Keratinocyte (primary cell): ENCODE measurements around the gene GPC5. TPM values are rescaled to one million over a fixed set of nuclear protein-coding genes. Genes with fewer than 3 reads are reported as not detected.

Source experiments
- DNase-seq: peaks from one replicate; pipeline ENCODE4 v3.0.0-alpha.2; 2011; ENCODE audit warnings: low read depth, missing footprints, low spot score
- FAIRE-seq: peaks from 2 replicates; lab custom pipeline; 2011; peaks lifted over from hg19 to GRCh38; lab: Jason Lieb, UNC
- H2AFZ ChIP-seq: 2 replicates; pipeline ENCODE4 v1.6.0; 2012; ENCODE audit warnings: low read length, control low read depth, inconsistent platforms; ENCODE audit not compliant: control insufficient read depth
- H3K27ac ChIP-seq: 2 replicates; pipeline ENCODE4 v1.5.1; 2011; ENCODE audit warnings: low read length; ENCODE audit not compliant: control insufficient read depth, insufficient read depth
- H3K27me3 ChIP-seq: 3 replicates; pipeline ENCODE4 v1.6.0; 2011; ENCODE audit warnings: low read length; ENCODE audit not compliant: control insufficient read depth, insufficient read depth; ENCODE audit errors: extremely low read depth
- H3K36me3 ChIP-seq, 2 experiments: 2 replicates in 1 of 2; 3 replicates in 1 of 2; pipeline ENCODE4 v1.5.1; 2011; ENCODE audit warnings: low read length in 2 of 2, mild to moderate bottlenecking in 1 of 2; ENCODE audit not compliant: control insufficient read depth in 2 of 2, insufficient read depth in 2 of 2; ENCODE audit errors: extremely low read depth in 1 of 2
- H3K4me1 ChIP-seq: 3 replicates; pipeline ENCODE4 v1.5.1; 2011; ENCODE audit warnings: low read length; ENCODE audit not compliant: control insufficient read depth, insufficient read depth; ENCODE audit errors: extremely low read depth
- H3K4me2 ChIP-seq: 3 replicates; pipeline ENCODE4 v1.6.0; 2011; ENCODE audit warnings: low read depth, low read length; ENCODE audit not compliant: control insufficient read depth, insufficient read depth; ENCODE audit errors: extremely low read depth
- H3K4me3 ChIP-seq, 3 experiments: fragments of 200-600 bp in 1 of 3; sonication (generic) in 1 of 3; 2 replicates in 2 of 3; 3 replicates in 1 of 3; pipeline ENCODE4 v1.5.1; 2011 to 2016; ENCODE audit warnings: low read length in 3 of 3, mild to moderate bottlenecking in 3 of 3, control low read depth in 2 of 3, inconsistent platforms in 1 of 3, low read depth in 1 of 3, mixed read lengths in 1 of 3, mixed run types in 1 of 3, moderate library complexity in 1 of 3; ENCODE audit not compliant: control insufficient read depth in 2 of 3, insufficient read depth in 2 of 3; ENCODE audit errors: extremely low read depth in 1 of 3
- H3K79me2 ChIP-seq: 2 replicates; pipeline ENCODE4 v1.6.0; 2012; ENCODE audit warnings: low read length; ENCODE audit not compliant: control insufficient read depth, insufficient read depth
- H3K9ac ChIP-seq: 3 replicates; pipeline ENCODE4 v1.6.0; 2011; ENCODE audit warnings: low read length; ENCODE audit not compliant: control insufficient read depth, insufficient read depth; ENCODE audit errors: extremely low read depth
- H3K9me1 ChIP-seq: 3 replicates; pipeline ENCODE4 v1.6.0; 2011; ENCODE audit warnings: low read length; ENCODE audit not compliant: control insufficient read depth, insufficient read depth; ENCODE audit errors: extremely low read depth
- H3K9me3 ChIP-seq: 2 replicates; pipeline ENCODE4 v1.5.1; 2012; ENCODE audit warnings: low read depth, low read length; ENCODE audit not compliant: control insufficient read depth
- H4K20me1 ChIP-seq: 3 replicates; pipeline ENCODE4 v1.6.0; 2011; ENCODE audit warnings: low read length; ENCODE audit not compliant: control insufficient read depth, insufficient read depth; ENCODE audit errors: extremely low read depth
- CTCF ChIP-seq, 3 experiments: IDR thresholded peaks in 1 of 3; conservative IDR thresholded peaks in 1 of 3; optimal IDR thresholded peaks in 1 of 3; 2 replicates in 2 of 3; 3 replicates in 1 of 3; pipeline versions ENCODE3 to v1.5.1; 2011; ENCODE audit warnings: low read length in 3 of 3, mild to moderate bottlenecking in 3 of 3, moderate library complexity in 2 of 3, control low read depth in 1 of 3, inconsistent platforms in 1 of 3; ENCODE audit not compliant: insufficient read depth in 2 of 3; ENCODE audit errors: extremely low read depth in 1 of 3
- EZH2 ChIP-seq: IDR thresholded peaks from one replicate; pipeline ENCODE4 v1.6.1; 2012; ENCODE audit warnings: inconsistent platforms, mild to moderate bottlenecking, low read length, moderate library complexity
- dilution Hi-C: fragments of 300-500 bp; cut with MboI; formaldehyde crosslinking; loops from one replicate; pipeline ENCODE4 v1.7.0; 2020; ENCODE audit warnings: low sequenced_read_pairs; ENCODE audit not compliant: extremely low pct_ligation_motif_present
- polyA plus RNA-seq, 5 experiments: library from polyadenylated mRNA; depleted of rRNA in 3 of 5; stranded (reverse) in 3 of 5; stranded (forward) in 1 of 5; unstranded in 1 of 5; fragments of >200 nt; gene quantifications; 1 replicate in 1 of 5; 2 replicates in 3 of 5; 3 replicates in 1 of 5; pipeline versions ENCODE4 v1.2.1 to v1.2.3, GENCODE V29; 2011 to 2012; ENCODE audit warnings: missing spikeins in 2 of 5, low read depth in 1 of 5, low replicate concordance in 1 of 5

GPC5 gene
- polyA plus RNA-seq, 1 donor (not counting 4 experiments of a cell fraction or from before 2014, with no cell fraction given), result 0.10 TPM

GRCh38 chr13:92549276-92549675 is 1150.9 kb downstream of the GPC5 start:
- dilution Hi-C loops, result no loop called here
- Histone ChIP-seq H3K27me3 (no peaks in the 10 kb centered on the region), H3K4me1 (no peaks in the 10 kb centered on the region), H2AFZ (no peak overlapping the region), H3K9ac (no peak overlapping the region), H3K9me3 (no peaks in the 10 kb centered on the region), H3K9me1 (no peaks in the 10 kb centered on the region), H3K36me3 (no peaks in the 10 kb centered on the region), H3K4me3 (no peak overlapping the region), H3K4me2 (no peak overlapping the region), H4K20me1 (no peaks in the 10 kb centered on the region), H3K27ac (no peak overlapping the region), H3K79me2 (no peaks in the 10 kb centered on the region)
- no peak for TF ChIP-seq EZH2
- TF ChIP-seq CTCF (optimal IDR thresholded peaks at IDR 0.05 in 1 of 3, IDR thresholded peaks at IDR 0.05 in 1 of 3, conservative IDR thresholded peaks at IDR 0.05 in 1 of 3; ENCODE audit: extremely low read depth in 1 of 3, insufficient read depth in 2 of 3, low read length in 3 of 3), result no peak
- FAIRE-seq (no peak), DNase-seq (no peak)

- Histone ChIP-seq H2AFZ (no peak overlapping the region), H3K27me3 (no peaks in the 10 kb centered on the region), H3K36me3 (no peaks in the 10 kb centered on the region), H3K79me2 (no peaks in the 10 kb centered on the region), H3K4me3 (no peak overlapping the region), H3K9ac (no peak overlapping the region), H4K20me1 (no peaks in the 10 kb centered on the region), H3K9me3 (no peaks in the 10 kb centered on the region), H3K4me1 (no peaks in the 10 kb centered on the region), H3K27ac (no peak overlapping the region), H3K4me2 (no peak overlapping the region), H3K9me1 (no peaks in the 10 kb centered on the region)
- DNase-seq (no peak), FAIRE-seq (no peak)
- TF ChIP-seq EZH2 (no peak), CTCF (optimal IDR thresholded peaks at IDR 0.05 in 1 of 3, IDR thresholded peaks at IDR 0.05 in 1 of 3, conservative IDR thresholded peaks at IDR 0.05 in 1 of 3; ENCODE audit: extremely low read depth in 1 of 3, insufficient read depth in 2 of 3, low read length in 3 of 3) (no peak)
- dilution Hi-C loops, result no loop called here
Observed at GRCh38 chr13:92553470-92554114, 1155.2 kb downstream of the GPC5 start.
